HG03280 (cell line): ENCODE data around the gene SPINT2.
A peak's percentile ranks its signal among the peaks of the same experiment; 100 is the strongest.
"Not testable (repeated sequence)": the region's sequence is repeated elsewhere in the genome, so short reads cannot be mapped to it uniquely, and the experiment has no call there.

Experiments
- ATAC-seq: cut with Tn5 transposase; IDR thresholded peaks from one replicate; pipeline ENCODE4 v1.9.1; 2021; ENCODE audit warnings: mild to moderate bottlenecking, moderate library complexity; ENCODE audit not compliant: unreplicated experiment

SPINT2 gene

GRCh38 chr19:38318660-38319059 is 54.3 kb downstream of the SPINT2 start:
- no peak for ATAC-seq

DNA sequence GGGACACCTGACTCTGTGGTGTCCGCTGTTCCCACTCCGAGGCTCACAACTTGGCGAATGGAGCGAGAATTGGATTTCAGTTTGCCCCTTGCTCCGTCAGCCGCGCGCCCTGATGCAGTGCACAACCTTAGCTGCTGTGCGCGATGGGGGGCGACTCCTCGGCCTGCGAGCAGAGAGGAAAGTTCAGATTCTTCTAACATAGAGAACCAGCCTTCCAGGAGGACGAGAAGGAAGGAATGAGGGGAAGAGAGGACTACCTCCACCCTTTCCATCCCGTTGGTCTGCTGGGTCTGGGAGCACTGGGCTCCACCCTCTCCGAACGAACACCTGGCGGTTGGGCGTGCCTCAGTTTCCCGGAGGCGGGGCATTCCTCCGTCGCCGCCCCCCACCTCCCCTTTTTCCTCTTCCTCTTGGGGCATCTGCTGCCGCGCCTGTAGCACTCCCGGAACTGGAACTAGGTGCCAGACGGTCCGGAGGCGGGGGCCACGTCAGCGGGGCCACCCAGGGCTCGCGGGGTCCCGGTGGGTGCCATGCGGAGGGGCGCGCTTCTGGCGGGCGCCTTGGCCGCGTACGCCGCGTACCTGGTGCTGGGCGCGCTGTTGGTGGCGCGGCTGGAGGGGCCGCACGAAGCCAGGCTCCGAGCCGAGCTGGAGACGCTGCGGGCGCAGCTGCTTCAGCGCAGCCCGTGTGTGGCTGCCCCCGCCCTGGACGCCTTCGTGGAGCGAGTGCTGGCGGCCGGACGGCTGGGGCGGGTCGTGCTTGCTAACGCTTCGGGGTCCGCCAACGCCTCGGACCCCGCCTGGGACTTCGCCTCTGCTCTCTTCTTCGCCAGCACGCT is 55.3 kb downstream of the SPINT2 start, which contains the start of gene KCNK6:
Gene KCNK6, plus strand, starts transcription at position 425 of the 838 bp plus-strand sequence. Its CDS starts 106 bp downstream, at position 531.
- no peak for ATAC-seq

- no peak for ATAC-seq
Observed at GRCh38 chr19:38320969-38321339, 56.6 kb downstream of the SPINT2 start.

- ATAC-seq: no peak
Observed at GRCh38 chr19:38321646-38322196, 57.3 kb downstream of the SPINT2 start.

DNA sequence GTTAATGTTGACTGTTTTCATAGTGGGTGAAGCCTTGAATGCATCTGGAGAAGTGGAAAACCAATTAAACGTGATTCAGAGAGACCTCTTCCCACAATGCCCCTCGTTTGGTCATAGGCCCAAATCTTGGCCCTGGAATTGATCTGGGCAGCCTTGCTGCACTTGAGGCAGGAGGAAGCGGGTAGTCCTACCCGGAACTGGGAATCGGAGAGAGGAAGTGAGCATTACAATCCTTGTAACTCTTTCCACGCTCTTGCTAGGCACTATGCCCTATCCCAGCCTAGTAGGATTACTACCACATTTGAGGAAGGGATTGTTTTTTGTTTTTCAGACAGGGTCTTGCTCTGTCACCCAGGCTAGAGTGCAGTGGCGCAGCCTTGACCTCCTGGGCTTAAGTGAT is 58.9 kb downstream of the SPINT2 start:
- no peak for ATAC-seq

GRCh38 chr19:38324431-38324830 is 60.1 kb downstream of the SPINT2 start:
- no peak for ATAC-seq

GRCh38 chr19:38326591-38326990 is 62.2 kb downstream of the SPINT2 start:
- no peak for ATAC-seq

GRCh38 chr19:38329651-38330050 is 65.3 kb downstream of the SPINT2 start:
- no peak for ATAC-seq

- ATAC-seq: no peak
Observed at GRCh38 chr19:38331728-38332127, 67.4 kb downstream of the SPINT2 start.

GRCh38 chr19:38333245-38333644 is 68.9 kb downstream of the SPINT2 start:
- ATAC-seq: no peak

- peak; percentile 69 for ATAC-seq
Observed at GRCh38 chr19:38335949-38336637, 71.7 kb downstream of the SPINT2 start.

DNA sequence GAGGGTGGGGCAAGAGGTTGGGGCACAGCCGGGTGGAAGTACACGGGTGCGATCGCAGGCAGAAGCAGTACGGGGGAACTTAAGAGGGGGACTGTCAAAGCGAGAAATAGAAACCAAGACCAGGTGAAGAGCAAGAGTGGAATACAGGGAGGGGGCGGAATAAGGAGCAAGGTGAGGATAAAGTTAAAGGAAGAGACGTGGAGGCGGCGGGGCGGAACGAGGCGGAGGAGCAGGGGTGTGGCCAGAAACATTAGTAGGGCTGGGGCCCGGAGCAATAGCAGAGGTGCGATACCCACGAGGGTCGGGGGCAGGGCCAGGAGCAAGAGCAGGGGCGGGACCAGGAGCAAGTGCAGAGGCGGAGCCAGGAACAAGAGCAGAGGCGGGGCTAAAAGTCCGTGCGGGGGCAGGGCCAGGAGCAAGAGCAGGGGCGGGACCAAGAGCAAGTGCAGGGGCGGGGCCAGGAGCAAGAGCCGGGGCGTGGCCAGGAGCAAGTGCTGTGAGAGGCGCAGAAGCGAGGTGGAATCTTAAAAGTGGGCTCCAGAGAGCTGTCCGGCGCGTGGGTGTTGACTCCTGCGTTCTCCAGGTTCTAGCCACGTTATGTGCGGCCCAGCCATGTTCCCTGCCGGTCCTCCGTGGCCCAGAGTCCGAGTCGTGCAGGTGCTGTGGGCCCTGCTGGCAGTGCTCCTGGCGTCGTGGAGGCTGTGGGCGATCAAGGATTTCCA is 72.4 kb downstream of the SPINT2 start:
- peak; percentile 52 for ATAC-seq

GRCh38 chr19:38337360-38337653 is 72.9 kb downstream of the SPINT2 start:
- no peak for ATAC-seq

DNA sequence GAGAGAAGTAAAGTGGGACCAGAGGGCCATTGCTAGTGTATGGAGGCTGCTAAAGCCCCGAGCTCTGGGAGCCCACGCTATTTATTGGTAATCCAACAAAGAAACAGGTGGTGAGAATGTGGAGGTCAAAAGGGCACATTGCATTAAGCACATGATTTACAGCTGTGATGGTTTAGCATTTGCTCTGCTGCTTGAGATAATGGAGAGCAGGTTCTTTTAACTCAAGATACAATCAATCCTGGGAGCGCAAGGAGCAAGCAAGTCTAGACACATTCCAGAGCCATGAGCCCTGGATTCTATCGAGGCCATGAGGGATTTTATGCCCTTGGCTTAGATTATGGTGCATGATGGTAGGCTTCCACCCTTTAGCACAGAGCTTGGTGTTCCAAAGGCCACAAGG is 74.6 kb downstream of the SPINT2 start:
- not testable (repeated sequence) for ATAC-seq

DNA sequence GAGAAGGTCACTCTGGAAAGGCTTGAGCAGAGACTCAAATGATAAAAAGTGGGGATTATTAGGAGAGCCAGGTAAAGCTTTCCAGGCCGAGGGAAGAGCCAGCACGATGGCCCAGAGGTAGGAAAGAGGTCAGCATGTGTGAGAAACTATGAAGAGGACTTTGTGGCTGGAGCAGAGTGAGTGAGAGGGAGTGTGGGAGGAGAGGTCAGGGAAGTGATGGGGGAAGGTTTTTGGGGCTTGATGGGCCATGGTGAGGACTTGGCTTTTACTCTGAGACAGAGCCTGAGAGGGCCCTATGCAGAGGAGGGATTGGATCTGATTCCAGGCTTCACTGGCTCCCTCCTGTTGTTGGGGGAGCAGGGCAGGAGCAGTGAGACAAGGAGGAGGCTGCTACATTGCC is 76.6 kb downstream of the SPINT2 start:
- no peak for ATAC-seq
